NCI-H1417 (cell line): ENCODE measurements around the gene FBLN2.
A peak's percentile ranks its signal among the peaks of the same experiment; 100 is the strongest.
"Not testable (repeated sequence)": the region's sequence is repeated elsewhere in the genome, so short reads cannot be mapped to it uniquely, and the experiment has no call there.

Source experiments
- DNase-seq, 3 experiments: peaks; one replicate each; lab custom pipeline; 2025; lab: John Stamatoyannopoulos, UW

The FBLN2 gene

GRCh38 chr3:13513913-13514517 is 34.9 kb upstream of the FBLN2 start:
- DNase-seq = no peak

GRCh38 chr3:13514639-13515435 is 34.1 kb upstream of the FBLN2 start:
- no peak for DNase-seq

- DNase-seq = no peak
Observed at GRCh38 chr3:13515786-13516759, 32.9 kb upstream of the FBLN2 start.

GRCh38 chr3:13516760-13517135 is 32.2 kb upstream of the FBLN2 start:
- no peak for DNase-seq

GRCh38 chr3:13517253-13517977 is 31.5 kb upstream of the FBLN2 start:
- no peak for DNase-seq

GRCh38 chr3:13518516-13518953 is 30.4 kb upstream of the FBLN2 start:
- no peak for DNase-seq

- DNase-seq = no peak
Observed at GRCh38 chr3:13519006-13519791, 29.7 kb upstream of the FBLN2 start.

GRCh38 chr3:13520326-13520880 is 28.5 kb upstream of the FBLN2 start:
- DNase-seq = no peak

- DNase-seq = no peak
Observed at GRCh38 chr3:13521309-13521708, 27.6 kb upstream of the FBLN2 start.

GRCh38 chr3:13521749-13522148 is 27.2 kb upstream of the FBLN2 start:
- DNase-seq = not testable (repeated sequence)

- no peak for DNase-seq
Observed at GRCh38 chr3:13522236-13522635, 26.7 kb upstream of the FBLN2 start.

GRCh38 chr3:13524979-13525669 is 23.8 kb upstream of the FBLN2 start:
- no peak for DNase-seq

- DNase-seq = peak in 1 of 3 experiments; percentile 3
Observed at GRCh38 chr3:13525827-13526625, 22.9 kb upstream of the FBLN2 start.

- no peak for DNase-seq
Observed at GRCh38 chr3:13526626-13526949, 22.3 kb upstream of the FBLN2 start.

GRCh38 chr3:13528217-13528867 is 20.6 kb upstream of the FBLN2 start:
- no peak for DNase-seq

- no peak for DNase-seq
Observed at GRCh38 chr3:13529196-13530112, 19.5 kb upstream of the FBLN2 start.

GRCh38 chr3:13530241-13531009 is 18.5 kb upstream of the FBLN2 start:
- no peak for DNase-seq
